CD4-positive, alpha-beta T cell treated with Interleukin-17A for 4 hours (primary cell): Measurements from ENCODE around the gene JOSD2.

Source experiments
- DNase-seq: peaks from one replicate; pipeline ENCODE4 v3.0.0-alpha.2; 2020; ENCODE audit warnings: mixed read lengths

JOSD2 gene

GRCh38 chr19:50493171-50493570, 17.8 kb downstream of the JOSD2 start:
- no peak for DNase-seq

GRCh38 chr19:50492303-50493052, 18.5 kb downstream of the JOSD2 start:
- peak; percentile 38 for DNase-seq

- no peak for DNase-seq
These were observed 20.0 kb downstream of the JOSD2 start for GRCh38 chr19:50490991-50491472.

- DNase-seq = no peak
These were observed 20.6 kb downstream of the JOSD2 start for GRCh38 chr19:50490411-50490811.

- DNase-seq = no peak
These were observed 21.5 kb downstream of the JOSD2 start for GRCh38 chr19:50489461-50490011.

- no peak for DNase-seq
These were observed 22.4 kb downstream of the JOSD2 start for GRCh38 chr19:50488389-50489194.

- DNase-seq = peak; percentile 40
These were observed 24.0 kb downstream of the JOSD2 start for GRCh38 chr19:50486823-50487515.

- DNase-seq = no peak
These were observed 25.6 kb downstream of the JOSD2 start for GRCh38 chr19:50485284-50485955.

GRCh38 chr19:50482916-50483315, 28.1 kb downstream of the JOSD2 start:
- DNase-seq = no peak

GRCh38 chr19:50482271-50482855, 28.6 kb downstream of the JOSD2 start:
- DNase-seq = no peak

- no peak for DNase-seq
These were observed 29.4 kb downstream of the JOSD2 start for GRCh38 chr19:50481351-50482149.

- DNase-seq = no peak
These were observed 30.5 kb downstream of the JOSD2 start for GRCh38 chr19:50480281-50481111.

GRCh38 chr19:50479761-50480251, 31.2 kb downstream of the JOSD2 start:
- DNase-seq = no peak

- no peak for DNase-seq
These were observed 31.9 kb downstream of the JOSD2 start for GRCh38 chr19:50478901-50479715.

- no peak for DNase-seq
These were observed 33.1 kb downstream of the JOSD2 start for GRCh38 chr19:50477751-50478515.

- DNase-seq = no peak
These were observed 34.1 kb downstream of the JOSD2 start for GRCh38 chr19:50476907-50477238.

- peak; percentile 90 for DNase-seq
These were observed 34.6 kb downstream of the JOSD2 start, which contains the start of the genes EMC10 and GARIN5A for GRCh38 chr19:50476224-50476906. EMC10 (plus strand) TSS chr19:50476507; CDS start chr19:50476545, 38 bp downstream. GARIN5A (minus strand) TSS chr19:50476848; CDS start chr19:50476388, 460 bp downstream.
